Stimulated activated CD8-positive, alpha-beta memory T cell treated with anti-CD3 and anti-CD28 coated beads, Interleukin-7, amount 100 ng/mL, for 1 hour (primary cell): Measurements from ENCODE around the gene CBLIF.
"Not testable (repeated sequence)": the region's sequence is repeated elsewhere in the genome, so short reads cannot be mapped to it uniquely, and the experiment has no call there.

Experiments
- DNase-seq, 2 donors: peaks; one replicate each; pipeline ENCODE4 v3.0.0-alpha.2; 2020; ENCODE audit warnings: low read depth in 2 of 2

CBLIF gene

DNA sequence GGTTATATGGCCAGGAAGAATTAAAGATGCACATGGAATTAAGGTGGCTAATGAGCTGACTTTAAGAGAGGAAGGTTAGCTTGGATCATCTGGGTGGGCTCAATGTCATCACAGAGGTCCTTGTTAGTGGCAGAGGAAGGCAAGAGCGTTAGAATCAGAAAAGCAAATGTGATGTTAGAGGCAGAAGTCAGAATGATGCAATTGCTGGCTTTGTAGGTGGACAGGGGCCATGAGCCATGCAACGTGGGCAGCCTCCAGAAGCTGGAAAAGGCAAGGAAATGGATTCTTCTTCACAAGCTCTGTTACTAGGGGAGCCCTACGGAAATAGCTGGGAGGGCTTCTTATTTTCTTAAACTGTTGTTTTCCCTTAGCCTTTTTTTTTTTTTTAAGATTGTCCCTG lies 2.3 kb upstream of the CBLIF start:
- no peak for DNase-seq

DNA sequence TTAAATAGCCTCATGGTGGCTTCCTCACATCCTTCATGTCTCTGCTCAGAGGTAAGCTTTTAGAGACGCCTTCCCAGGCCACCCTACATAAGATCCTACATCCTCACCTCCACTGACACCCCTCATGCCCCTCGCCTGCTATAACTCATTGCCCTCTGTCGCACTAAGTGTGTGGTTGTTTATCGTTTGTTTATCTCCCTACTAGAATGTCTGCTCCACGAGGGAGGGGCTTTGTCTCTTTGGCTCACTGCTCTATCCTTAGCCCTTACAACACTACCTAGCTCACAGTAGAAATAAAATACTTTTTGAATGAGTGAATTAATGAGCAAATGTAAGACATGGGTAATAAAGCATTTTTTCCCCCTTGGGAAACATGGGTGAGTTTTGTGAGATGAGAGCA lies 1.3 kb upstream of the CBLIF start:
- DNase-seq: no peak

DNA sequence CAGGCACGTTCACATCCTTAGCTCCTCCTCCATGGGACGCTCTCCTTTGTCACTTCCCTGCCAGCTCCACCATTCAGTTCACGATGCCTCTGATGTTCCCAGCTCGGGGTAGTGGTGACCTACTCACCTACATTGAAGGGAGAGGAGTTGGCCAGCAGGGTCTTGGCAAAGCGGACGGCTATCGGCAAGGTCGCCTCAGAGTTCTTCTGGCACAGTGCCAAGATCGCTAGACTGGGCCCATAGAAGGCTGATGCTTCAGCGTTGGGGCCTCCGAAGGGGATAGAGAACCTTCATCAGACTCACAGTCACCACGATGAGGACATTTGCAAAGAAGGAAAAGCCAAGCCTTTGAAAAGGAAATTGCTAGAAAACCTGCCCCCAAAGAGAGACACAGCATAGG lies 3.0 kb downstream of the CBLIF start:
- DNase-seq: no peak

DNA sequence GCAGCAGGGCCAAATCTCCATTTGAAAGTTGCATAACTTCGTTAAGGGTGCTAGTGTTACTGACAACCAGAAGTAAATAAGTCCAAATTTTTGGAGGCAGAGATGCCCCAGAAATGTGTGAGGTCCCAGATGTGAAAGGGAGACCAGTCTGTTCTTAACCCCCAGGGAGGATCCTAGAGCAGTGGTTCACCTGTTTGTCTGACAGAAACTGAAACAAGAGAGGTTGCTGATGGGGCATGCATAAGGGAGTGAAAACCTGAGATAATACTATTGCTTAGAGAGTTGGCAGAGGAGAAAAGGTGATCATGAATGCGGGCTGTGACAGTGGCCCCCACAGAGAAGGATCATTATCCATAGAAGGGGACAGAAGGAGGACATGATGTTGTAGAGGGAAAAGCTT lies 3.8 kb downstream of the CBLIF start:
- DNase-seq: no peak

DNA sequence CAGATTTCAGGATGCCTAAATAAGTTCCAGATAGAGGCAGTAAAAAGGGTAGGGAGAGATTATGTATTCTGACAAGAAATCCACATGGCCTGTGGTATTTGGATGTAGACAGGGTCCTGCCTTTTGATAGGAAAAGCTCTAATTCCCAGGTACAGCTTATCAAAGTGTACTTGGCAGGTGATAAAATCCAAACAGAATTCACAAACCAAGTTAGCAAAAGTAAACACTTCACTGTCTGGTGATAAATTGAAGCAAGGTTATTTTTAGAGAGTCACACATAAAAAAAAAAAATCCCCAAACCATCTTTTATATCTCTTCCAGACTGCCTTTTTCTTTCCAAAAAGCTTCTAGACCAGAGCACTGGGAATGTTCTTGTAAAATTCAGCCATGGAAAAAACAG lies 5.7 kb downstream of the CBLIF start:
- no peak for DNase-seq

DNA sequence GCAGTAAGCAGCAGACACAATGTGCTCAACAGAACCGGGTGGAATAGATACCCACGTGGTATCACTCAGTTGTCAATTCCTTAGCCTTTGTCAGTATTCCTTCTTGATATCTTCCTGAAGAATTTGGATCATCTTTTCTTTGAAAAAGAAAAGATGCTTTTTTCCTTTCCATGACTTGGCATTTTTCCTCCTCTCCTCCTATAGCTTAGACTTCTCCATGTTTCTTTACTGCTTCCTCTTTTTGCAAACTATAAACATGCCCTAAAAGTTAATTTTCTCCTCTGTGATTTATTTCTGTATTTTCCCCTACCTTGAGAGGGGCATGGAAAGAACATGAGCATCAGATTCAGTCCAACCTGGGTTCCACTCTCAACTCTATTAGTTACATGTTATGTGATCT lies 11.7 kb downstream of the CBLIF start:
- DNase-seq: no peak

DNA sequence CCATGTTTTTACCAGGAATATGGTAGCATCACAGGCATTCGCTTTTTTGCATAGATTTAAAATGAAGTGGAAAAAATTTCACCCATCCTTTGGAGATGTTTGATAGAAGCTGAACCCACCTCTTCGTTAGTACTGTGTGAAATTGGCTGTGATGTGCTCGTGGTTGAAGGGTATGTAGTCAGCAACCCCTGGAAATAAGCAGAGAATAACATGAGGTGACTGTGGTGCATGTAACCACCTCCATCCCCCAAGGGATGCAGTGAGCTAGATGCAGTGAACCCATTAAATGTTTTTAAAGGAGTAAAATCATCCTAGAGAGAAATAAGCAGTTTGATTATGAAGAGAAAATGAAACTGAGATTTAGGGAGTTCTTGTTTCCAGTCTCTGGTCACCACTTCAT lies 15.9 kb downstream of the CBLIF start:
- no peak for DNase-seq

DNA sequence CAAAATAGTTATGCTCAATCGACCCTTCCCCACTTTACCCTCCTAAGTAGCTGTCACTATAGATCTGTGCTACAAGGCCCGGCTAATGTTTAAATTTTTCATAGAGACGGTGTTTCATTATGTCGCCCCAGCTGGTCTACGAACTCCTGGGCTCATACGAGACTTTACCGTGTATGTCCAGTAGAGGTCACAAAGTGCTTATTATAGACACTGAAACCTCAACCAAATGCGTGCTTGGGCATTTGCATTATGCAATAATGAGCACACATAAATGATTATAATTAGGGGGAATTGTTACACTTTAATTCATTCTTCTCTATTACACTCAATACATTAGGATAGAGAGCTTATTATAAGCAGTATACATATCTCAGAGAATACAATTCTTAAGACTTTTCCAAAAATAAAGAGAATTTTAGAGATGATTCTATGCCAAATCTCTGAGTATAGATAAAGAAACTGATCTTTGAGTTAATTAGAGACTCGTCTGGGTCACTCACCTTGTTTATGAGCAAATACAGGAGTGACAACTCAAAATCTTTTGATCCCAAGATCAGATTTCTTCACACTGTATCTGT lies 22.2 kb downstream of the CBLIF start:
- DNase-seq: no peak

DNA sequence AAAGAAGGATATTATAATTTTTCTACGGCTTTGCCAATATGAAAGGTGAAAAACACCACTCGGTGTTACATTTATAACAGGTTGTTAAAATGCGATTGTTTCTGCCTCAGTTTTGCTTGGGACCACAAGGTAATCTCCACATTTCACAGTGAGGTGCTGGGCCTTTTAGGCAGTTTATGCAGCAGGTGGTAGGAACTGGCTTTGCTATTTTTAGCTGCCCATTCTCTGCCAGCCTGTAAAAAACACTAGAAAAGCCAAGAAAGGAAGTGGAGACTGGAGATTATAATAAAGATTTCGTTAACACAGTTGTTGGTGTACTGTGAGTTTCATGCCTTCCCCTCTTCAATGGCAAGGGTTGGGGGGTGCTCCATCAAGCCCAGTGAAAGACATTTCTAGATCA lies 26.7 kb downstream of the CBLIF start:
- DNase-seq: no peak

DNA sequence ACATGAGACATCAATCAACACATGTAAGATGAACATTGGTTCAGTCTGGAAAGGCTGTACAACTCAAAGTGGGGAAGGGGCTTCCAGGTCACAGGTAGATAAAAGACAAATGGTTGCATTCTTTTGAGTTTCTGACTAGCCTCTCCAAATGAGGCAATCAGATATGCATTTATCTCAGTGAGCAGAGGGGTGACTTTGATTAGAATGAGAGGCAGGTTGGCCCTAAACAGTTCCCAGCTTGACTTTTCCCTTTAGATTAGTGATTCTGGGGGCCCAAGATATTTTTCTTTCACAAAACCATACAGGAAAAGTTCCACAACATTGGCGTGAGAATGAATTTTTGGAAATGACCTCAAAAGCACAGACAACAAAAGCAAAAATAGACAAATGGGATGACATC lies 28.9 kb downstream of the CBLIF start:
- not testable (repeated sequence) for DNase-seq

DNA sequence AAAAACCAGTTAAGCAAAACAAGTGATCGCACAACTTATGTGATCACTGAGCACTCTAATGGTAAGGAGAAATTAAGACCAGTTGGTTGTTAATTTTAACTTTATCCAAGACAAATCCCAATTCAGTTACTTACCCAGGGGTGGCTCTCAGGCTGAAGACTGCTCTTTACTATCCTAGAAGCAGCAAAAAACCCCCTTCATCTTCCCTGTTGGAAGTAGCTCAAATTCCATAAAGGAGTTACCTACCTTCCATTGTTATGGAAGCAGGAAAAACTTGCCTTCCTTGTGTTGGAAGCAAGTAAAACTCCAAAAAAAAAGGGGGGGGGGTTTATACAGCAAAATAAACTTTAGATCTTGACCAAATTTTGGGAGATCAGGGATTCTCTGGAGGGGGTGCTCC lies 29.5 kb downstream of the CBLIF start:
- DNase-seq: no peak

DNA sequence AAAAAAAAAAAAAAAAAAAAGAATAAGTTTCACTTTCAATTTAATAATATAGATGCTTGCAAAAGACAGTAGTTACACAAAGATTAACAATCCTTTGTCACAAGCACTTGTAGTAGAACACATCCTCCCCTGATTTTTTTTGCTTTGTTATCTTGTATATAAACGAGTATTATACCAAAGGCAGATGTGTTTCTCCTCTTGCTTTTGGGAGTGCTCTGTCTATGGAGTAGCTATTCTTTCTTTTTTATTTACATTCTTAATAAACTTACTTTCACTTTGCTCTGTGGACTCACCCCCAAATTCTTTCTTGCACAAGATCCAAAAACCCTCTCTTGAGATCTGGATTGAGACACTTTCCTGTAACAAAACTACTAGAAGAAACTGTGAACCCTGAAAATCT lies 31.3 kb downstream of the CBLIF start:
- DNase-seq: no peak

DNA sequence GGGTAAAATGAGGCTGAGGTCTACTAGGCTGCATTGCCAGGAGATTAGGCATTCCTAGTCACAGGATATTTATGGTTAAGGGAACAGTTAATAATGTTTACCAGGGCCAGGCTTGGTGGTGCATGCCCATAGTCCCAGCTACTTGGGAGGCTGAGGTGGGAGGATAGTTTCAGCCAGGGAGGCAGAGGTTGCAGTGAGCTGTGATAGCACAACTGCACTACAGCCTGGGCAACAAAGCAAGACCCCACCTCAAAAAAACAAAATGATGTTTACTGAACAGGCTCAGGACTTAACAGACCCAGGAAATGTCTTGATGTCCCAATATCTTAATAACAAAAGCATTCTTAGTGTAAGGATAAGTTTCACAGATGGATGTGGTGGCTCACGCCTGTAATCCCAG lies 31.9 kb downstream of the CBLIF start:
- DNase-seq: no peak

DNA sequence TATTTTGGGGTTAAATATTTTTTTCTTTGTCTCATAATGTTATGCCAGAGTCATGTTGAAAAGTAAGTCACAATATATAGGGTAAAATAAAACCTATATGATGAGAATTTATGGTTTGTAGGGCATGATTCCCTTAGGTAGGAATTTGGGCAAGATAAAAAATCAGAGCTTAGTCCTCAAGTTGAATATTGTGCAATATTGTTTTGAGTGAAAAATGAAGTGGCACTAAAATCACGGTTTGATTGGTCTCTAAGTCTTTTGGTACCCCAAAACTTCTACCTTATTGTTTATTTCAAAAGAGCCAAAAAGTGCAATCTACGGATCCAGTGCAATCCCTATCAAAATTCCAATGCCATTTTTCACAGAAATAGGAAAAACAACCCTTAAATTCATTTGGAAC lies 33.1 kb downstream of the CBLIF start:
- DNase-seq: no peak

DNA sequence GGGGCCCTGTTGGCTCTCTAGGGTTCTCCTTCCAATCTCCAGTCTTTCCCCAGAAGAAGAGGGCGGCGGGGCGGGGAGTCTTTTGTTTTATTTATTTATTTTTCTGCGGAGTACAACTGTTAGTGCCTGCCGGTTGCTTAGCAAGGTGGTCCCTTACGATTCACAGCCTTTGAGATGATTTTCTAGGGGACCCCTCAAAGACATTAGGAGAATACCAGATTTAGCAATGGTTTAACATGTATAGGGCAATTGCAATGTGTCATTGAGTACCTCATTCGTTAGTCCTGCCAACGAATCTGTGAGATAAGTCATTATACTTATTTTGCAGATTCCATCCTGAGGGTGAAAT lies 34.4 kb downstream of the CBLIF start:
- DNase-seq: no peak

DNA sequence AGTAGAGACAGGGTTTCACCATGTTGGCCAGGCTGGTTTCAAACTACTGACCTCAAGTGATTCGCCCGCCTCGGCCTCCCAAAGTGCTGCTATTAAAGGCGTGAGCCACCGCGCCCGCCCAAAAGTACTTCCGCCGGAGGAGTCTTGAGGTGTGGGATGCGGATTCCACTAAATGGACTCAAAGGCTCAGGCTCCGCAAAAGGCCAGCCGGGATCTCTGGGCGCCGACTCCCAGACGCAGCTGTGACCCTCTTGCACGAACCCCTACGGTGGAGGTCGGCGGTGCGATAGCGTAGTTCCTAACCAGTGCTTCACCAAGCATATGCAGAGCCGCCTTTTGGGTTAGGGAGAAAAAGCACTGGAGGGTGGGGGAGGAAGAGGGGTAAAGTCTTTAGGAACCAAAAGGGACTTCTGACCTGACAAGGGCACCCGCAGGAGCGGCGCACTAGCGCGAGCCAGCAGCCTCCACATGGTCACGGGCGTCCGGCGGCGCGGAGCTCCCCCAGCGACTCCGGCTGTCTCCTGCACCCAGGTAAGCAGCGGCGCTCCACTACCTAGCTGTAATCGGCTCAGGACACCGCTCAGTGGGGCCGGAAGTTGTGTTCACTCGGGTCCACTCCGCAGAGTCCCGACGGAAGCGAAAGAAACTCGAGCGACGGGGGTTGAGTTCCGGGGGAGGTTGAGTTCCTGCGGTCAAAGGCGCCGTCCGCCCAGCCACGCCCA lies 34.9 kb downstream of the CBLIF start, which contains the start of gene MRPL16:
TSS of gene MRPL16 (minus strand) at position 590 of the 722 bp plus-strand sequence. CDS start at position 470, 120 bp downstream.
- DNase-seq: peak; percentile 73 to 83

DNA sequence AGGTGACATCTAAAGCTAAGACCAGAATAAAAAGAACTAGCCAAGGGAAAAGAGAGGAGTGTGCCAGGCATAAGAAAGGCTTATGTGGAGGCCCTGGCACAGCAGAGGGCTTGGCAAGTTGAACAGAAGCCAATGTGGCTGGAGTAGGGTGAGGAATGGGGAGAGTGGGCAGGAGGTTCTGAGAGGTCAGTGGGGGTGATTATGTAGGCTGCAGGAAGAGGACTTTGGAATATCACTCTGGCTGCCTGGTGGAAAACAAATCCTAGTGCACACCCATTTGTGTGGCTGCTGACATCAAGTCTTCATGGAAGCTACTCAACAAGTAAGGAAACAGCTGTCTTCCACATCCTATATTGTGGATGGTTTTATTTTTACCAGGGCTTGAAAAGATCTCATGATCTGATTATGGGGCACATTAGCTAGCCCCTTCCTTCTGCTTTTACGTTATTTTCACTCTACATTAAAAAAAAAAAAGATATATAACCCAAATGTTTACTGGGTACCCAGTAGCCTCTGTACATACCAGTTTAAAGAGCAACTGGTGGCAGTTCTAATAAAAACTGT lies 38.2 kb downstream of the CBLIF start:
- no peak for DNase-seq

DNA sequence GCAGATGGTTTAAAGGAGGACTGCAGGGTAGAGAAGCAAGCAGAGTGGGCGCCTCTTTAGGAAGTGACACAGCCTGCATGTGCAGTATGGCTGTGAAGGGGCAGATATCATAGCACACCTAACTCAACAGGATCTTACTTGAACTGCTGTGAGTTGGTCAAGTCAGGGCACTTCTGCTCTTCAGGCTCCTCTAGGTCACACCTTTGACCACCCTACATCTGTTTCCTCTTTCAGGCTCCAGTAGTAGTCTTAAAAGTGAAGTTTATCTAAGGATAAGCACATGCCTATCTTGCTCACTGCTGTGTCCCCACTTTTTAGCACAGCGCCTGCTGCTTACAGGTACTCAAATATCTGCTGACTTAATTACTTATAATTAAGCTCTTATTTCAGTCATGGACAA lies 41.2 kb downstream of the CBLIF start:
- DNase-seq: no peak

DNA sequence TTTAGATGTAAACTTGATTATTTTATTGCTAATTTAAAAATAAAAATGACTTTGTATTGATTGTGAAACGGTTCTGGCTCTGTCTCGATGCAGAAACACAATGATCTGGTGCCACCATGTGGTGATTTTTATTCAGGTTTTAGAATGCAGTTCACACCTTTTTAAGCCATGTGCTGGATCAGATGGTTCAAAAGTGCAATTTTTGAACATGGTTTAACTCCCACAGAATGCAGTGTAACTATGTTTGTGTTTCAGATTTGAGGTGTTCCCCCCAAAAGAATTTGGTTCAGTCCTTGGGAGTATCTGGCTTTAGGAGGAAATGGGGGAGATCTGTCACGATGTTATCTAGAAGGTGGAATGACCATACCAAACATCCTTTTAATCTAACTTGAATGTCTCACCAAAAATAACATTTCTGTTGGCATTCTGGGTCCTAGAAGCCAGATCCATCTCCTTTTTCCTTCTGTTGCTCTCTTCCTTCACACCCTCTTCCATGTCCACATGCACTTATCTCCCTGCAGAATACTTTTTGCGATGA lies 42.6 kb downstream of the CBLIF start:
- no peak for DNase-seq

DNA sequence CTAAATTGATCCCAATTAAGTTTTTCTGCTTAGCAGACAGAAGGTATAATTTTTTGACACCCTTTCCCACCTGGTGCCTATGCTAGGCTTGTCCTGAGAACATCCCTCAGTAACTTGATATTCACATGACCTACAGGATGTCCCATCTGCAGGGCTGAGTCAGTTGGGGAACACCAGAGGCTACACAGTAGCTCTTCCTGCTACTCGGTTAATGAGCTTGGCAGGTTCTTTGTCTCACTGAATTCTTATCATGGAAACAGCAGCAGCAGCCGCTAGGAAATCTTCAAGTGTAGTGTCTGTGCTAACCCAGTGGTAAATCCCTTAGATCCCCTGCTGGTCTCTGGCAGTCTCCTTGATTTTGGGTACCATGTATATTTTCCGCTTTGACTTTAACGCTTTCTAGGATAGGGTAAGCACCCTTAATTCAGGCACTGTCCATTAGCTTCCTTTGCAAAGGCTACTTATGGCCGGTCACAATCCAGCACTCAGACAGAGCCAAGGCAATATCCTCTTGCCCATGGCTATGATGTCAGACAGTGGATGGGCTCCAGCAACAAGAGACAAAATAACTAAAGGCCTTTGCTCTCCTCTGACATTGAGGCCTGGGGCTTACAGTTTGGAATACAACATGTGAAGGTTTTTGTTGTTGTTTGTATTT lies 43.2 kb downstream of the CBLIF start:
- no peak for DNase-seq

DNA sequence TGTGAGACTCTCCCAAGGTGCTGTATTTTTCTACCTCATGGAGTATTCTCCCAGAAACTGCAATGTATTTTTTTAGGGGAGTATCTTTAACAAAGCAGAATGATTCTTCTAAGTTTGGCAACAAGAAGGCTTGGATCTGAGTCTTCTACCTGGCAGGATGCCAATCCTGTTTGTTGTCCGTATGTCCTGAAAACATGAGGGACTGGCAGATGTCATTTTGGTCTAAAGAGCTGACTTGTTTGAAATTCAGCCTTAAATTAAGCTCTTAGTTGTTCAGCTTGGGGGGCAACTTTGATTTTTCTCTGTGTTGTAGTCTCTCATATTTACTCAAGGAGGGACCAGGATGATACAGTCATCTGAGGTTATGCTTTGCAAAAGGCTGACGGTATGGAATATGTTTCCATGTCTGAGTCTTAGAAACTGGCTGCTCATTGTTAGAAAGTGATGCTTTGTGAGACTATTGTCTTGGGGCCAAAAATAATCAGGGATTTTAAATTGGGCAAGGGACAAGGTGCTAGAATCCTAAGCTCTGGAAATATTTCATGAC lies 44.1 kb downstream of the CBLIF start:
- no peak for DNase-seq

DNA sequence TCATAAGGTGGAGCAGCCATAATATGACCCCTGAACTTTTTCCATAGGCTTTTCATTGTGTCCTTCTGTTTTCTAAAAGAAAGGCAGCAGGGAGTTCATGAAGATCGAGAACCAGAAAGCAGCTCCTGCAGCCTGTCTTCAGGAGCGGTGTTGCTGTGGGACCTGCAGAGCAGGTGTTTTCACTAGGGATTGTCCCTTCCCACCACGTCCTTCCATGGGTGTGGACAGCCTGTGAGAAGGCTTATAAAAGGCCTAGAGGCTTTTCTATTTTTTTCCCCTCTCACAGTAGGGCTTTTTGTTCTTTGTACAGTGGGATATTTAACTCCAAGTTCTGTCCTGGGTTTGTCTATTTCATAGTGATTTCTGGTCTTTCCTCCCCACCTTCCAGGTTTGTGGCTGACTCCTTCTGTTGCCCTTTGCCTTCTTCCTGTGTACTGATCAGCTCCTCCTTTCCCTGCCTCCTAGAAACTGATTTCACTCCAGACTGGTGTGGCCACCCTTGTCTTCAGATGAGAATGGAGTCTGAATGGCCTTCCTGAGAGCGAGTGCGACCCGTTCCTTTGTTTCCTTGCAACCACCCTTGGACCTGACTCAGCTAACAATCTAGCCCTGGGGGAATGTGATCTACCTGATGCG lies 44.8 kb downstream of the CBLIF start:
- no peak for DNase-seq
